ENCODE data around the gene PLIN3. TPM values are rescaled to one million over a fixed set of nuclear protein-coding genes. Genes with fewer than 3 reads are reported as not detected.

The PLIN3 gene, protein sequence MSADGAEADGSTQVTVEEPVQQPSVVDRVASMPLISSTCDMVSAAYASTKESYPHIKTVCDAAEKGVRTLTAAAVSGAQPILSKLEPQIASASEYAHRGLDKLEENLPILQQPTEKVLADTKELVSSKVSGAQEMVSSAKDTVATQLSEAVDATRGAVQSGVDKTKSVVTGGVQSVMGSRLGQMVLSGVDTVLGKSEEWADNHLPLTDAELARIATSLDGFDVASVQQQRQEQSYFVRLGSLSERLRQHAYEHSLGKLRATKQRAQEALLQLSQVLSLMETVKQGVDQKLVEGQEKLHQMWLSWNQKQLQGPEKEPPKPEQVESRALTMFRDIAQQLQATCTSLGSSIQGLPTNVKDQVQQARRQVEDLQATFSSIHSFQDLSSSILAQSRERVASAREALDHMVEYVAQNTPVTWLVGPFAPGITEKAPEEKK
- total RNA-seq (26.5 and 34.3 TPM in 2 replicates), polyA plus RNA-seq (25.4 and 27.6 TPM in 2 replicates), polyA minus RNA-seq (37.6 and 46.8 TPM in 2 replicates)
- 17.3 TPM for total RNA-seq (2013)

DNA sequence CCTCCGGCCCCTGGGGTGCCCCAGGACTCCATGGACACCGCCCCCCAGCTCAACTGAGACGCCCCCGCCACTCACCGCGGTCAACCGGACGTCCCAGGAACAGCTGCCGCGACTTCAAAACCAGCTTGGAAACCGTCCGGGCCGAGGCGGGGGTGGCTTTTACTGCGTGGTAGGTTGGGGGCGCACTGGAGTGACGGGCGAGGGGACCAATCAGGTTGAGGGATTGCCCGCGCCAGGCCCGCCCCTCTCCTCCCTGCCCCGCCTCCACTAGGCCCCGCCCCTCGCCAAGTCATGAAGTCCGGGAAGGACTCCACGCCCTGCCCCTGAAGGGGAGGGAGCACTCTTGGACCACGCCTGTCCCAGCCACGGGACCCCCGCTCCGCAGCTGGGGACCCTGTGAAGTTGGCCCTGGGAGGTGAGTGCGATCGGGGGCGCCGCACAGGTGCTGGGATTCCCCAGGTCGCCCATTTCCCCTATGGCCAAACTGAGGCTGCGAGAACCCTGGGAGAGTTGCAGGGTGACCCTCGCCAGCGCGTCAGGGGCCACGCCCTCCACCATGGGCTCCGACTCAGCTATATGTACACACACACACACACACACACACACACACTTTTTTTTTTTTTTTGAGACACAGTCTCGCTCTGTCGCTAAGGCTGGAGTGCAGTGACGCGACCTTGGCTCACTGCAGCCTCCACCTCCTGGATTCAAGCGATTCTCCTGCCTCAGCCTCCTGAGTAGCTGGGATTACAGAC lies at the start of gene PLIN3:
TSS of gene PLIN3 (minus strand) at position 134 of the 752 bp plus-strand sequence. CDS start 6,273 bp downstream, outside the sequence.
- intact Hi-C loops (cut with micrococcal nuclease) = loop anchor here (2.0 to 5.0 kb wide), 3 partner anchors 55 to 395 kb away; partner anchors contain the start of genes HDGFL2 and KDM4B
- H2AFZ ChIP-seq (ENCODE audit: insufficient read depth, low read depth, low read length, poor library complexity, severe bottlenecking) = peak within 1 kb of the TSS; percentile 77

More for the DNA sequence above, at the start of gene PLIN3:
- DNase-seq = peak; percentile 94
- Mint-ChIP-seq H3K27ac (peak within 1 kb of the TSS; percentile 82), H3K4me3 (peak within 1 kb of the TSS; percentile 88), H3K9me3 (ENCODE audit: insufficient read depth) (no peaks in the 10 kb centered on the region), H3K4me1 (peaks cover 22% of the 10 kb centered on the region), H3K27me3 (peaks cover 2% of the 10 kb centered on the region)
- Histone ChIP-seq H3K27ac (ENCODE audit: low read length in 2 of 2) (peak within 1 kb of the TSS; percentile 56 to 77), H4K20me1 (ENCODE audit: control insufficient read depth, insufficient read depth, low read length, poor library complexity, severe bottlenecking) (no peaks in the 10 kb centered on the region), H3K79me2 (ENCODE audit: control insufficient read depth, insufficient read depth, low read length) (peaks cover 11% of the 10 kb centered on the region), H3K9me3 (ENCODE audit: control extremely low read depth in 1 of 3, control insufficient read depth in 2 of 3, insufficient read depth in 1 of 3, low read length in 2 of 3) (peaks cover 0 to 9% (median 0%) of the 10 kb centered on the region in 3 donors), H3K27me3 (replicated peaks in 1 of 4; ENCODE audit: control extremely low read depth in 1 of 4, control insufficient read depth in 3 of 4, insufficient read depth in 4 of 4, low read length in 3 of 4) (no peaks in the 10 kb centered on the region), H3K4me3 (ENCODE audit: control extremely low read depth in 1 of 5, extremely low read depth in 1 of 5, insufficient read depth in 1 of 5, low read depth in 2 of 5, low read length in 4 of 5) (peak within 1 kb of the TSS; percentile 66 to 87 (median 80)), H3K9ac (ENCODE audit: low read length) (peak within 1 kb of the TSS; percentile 82), H3K4me1 (ENCODE audit: control insufficient read depth in 2 of 2, insufficient read depth in 2 of 2, low read length in 2 of 2) (peaks cover 6 to 28% of the 10 kb centered on the region in 2 donors), H3K4me2 (replicated peaks; ENCODE audit: low read depth, low read length, poor library complexity, severe bottlenecking) (peak within 1 kb of the TSS; percentile 89), H3K36me3 (replicated peaks in 1 of 2; ENCODE audit: control extremely low read depth in 1 of 2, control insufficient read depth in 1 of 2, extremely low read depth in 1 of 2, insufficient read depth in 2 of 2, low read length in 1 of 2) (no peaks in the 10 kb centered on the region)
- CTCF ChIA-PET = interaction anchor here (0.6 to 13.6 kb wide), 16 partner anchors 9 to 265 kb away, joined by 3 to 219 read pairs (median 4); partner anchors contain the start of genes KDM4B and UHRF1
- no peak for TF ChIP-seq EZH2 (IDR thresholded peaks at IDR 0.05; ENCODE audit: borderline replicate concordance, insufficient read depth, low read depth, low read length, poor library complexity, severe bottlenecking)
- no peak for TF ChIP-seq CTCF (IDR thresholded peaks at IDR 0.05)
- WGBS (ENCODE audit: insufficient coverage) = 5% methylated on average over 41 of the region's 46 CpGs
- ATAC-seq (ENCODE audit: low read depth) = peak; percentile 95
- POLR2A ChIA-PET = interaction anchor here (0.6 to 1.1 kb wide), 9 partner anchors 10 to 273 kb away, joined by 3 to 6 read pairs (median 3); partner anchors contain the start of genes FEM1A and KDM4B
